Inferior parietal cortex (tissue), 1 donor: ENCODE results near the gene ING4.

Experiments used
- DNase-seq: peaks from one replicate; pipeline ENCODE4 v3.0.0-alpha.2; 2016; ENCODE audit errors: extremely low spot score

Gene ING4

GRCh38 chr12:6688543-6688998 lies 25.7 kb upstream of the ING4 start:
- DNase-seq, result peak; percentile 80

GRCh38 chr12:6685814-6686213 lies 22.9 kb upstream of the ING4 start:
- no peak for DNase-seq

GRCh38 chr12:6684609-6685008 lies 21.7 kb upstream of the ING4 start:
- DNase-seq, result peak; percentile 44

GRCh38 chr12:6676962-6677361 lies 14.0 kb upstream of the ING4 start:
- DNase-seq, result no peak

DNA sequence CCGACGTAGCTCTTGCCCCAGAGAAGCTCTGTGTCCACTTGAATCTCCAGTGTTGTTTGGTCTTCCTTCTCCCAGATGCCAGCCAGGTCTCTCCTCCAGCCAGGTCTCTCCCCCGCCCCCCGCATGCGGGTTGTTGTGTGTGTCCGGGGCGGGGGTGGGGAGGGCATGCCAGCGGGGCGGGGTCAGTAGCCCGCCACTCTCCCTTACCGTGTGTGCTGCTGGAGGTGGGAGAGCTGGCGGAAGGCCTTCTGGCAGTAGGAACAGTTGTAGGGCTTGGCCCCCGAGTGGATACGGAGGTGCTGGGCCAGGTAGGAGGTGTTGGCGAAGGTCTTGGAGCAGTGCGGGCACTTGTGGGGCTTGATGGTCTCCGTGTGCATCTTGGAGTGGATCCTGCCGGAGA lies 9.2 kb upstream of the ING4 start:
- no peak for DNase-seq

GRCh38 chr12:6667559-6668210 lies 4.8 kb upstream of the ING4 start:
- DNase-seq, result no peak

GRCh38 chr12:6666211-6666610 lies 3.3 kb upstream of the ING4 start:
- no peak for DNase-seq

DNA sequence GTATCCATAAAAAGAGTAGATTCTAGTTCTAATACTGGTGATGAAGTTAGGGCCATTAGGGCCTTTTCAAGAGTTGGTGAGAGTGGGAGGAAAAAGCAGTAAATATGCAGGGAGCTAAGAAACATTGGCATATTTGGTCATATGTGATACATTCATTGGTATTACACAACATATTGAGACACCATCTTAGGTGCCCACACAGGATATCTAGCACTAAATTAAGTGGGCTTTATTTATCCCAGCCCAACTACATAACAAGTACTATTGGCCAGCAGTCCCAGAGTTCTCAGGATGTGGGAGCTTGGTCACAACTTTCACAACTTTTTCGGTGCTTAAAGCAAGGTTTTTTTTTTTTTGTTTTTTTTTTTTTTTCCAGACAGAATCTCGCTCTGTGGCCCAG lies 2.0 kb upstream of the ING4 start:
- no peak for DNase-seq

GRCh38 chr12:6662602-6662905 lies 365 bp downstream of the ING4 start:
- no peak for DNase-seq

GRCh38 chr12:6653987-6654386 lies 8.9 kb downstream of the ING4 start:
- no peak for DNase-seq

GRCh38 chr12:6653342-6653741 lies 9.6 kb downstream of the ING4 start:
- no peak for DNase-seq

DNA sequence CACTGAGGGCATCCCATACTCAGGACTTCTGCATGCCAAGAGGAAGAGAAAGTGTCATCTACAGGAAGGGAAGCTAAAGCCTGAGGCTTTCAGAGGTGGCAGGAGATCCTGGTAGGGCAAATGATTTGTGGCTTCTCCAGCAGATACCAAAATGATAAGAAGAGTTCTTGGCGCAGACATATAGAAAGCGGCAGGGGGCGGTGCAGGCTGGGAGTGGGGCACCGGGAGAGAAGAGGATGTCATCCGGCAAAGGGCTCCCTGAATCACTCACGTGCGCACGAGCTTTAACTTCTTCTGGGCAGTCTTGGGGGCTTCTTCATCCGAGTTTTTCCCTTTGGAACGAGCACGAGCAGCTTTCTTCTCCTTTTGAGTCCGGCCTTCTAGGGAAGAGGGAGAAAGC lies 10.5 kb downstream of the ING4 start:
- no peak for DNase-seq

- DNase-seq, result no peak
Measured at GRCh38 chr12:6650832-6651231, 12.1 kb downstream of the ING4 start.

- no peak for DNase-seq
Measured at GRCh38 chr12:6647083-6647604, 15.8 kb downstream of the ING4 start, which contains the start of gene ACRBP. Gene ACRBP, minus strand, starts transcription at chr12:6647432. Its CDS starts 66 bp downstream, at chr12:6647366.

- DNase-seq, result no peak
Measured at GRCh38 chr12:6646276-6647082, 16.4 kb downstream of the ING4 start.

DNA sequence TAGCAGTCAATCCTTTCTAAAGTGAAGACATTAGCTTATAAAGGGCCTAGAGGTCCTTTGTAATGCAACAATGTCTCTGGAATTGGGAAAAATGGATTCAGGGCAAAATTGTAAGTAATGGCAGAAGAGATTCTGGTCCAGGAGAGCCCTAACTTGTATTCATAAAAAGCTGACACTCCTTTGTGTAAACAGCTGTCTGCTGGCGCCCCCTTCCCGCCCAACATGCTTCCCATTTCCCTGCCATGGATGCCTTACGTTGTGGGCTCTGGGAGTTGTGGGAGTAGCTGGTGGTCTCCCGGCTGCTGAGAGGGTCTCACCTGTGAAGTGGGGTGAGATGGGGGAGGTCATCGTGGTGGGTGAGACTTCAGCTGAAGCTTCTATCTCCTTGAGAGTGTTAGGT lies 18.0 kb downstream of the ING4 start:
- DNase-seq, result no peak

GRCh38 chr12:6644257-6644596 lies 18.7 kb downstream of the ING4 start:
- DNase-seq, result no peak

GRCh38 chr12:6643569-6644256 lies 19.2 kb downstream of the ING4 start:
- no peak for DNase-seq

GRCh38 chr12:6641131-6641530 lies 21.8 kb downstream of the ING4 start:
- DNase-seq, result no peak

- DNase-seq, result no peak
Measured at GRCh38 chr12:6640497-6640896, 22.4 kb downstream of the ING4 start.

GRCh38 chr12:6639151-6639801 lies 23.6 kb downstream of the ING4 start:
- no peak for DNase-seq

DNA sequence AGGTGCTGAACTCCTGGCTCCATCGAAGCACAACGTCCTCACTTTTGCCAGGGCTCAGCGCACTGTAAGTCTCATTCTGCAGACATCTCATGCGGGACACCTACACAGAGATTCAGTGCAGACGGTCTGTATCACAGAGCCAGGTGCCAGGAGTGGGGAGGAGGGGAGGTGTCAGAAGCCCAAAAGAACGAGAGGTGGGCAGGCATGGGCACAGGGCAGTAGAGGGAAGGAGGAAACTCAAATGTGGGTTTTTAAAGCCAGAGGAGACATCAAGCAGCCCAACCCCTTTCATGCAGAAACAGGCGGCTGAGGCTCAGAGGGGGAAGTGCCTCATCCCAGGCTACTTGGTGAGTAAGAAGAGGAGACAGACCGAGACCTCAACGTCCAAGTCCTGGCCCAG lies 24.6 kb downstream of the ING4 start:
- DNase-seq, result no peak
